ENCODE data around the gene ARHGEF7.

ARHGEF7 gene

GRCh38 chr13:111219280-111219679 lies 104.2 kb downstream of the ARHGEF7 start:
- Histone ChIP-seq H3K4me1 (ENCODE audit: control insufficient read depth, low read depth, low read length) (peaks cover 3% of the 10 kb centered on the region), H2BK15ac (replicated peaks; ENCODE audit: low read depth) (no peak overlapping the region), H2BK120ac (ENCODE audit: low read depth, low read length) (no peak overlapping the region), H2BK5ac (ENCODE audit: low read length) (no peak overlapping the region), H4K8ac (ENCODE audit: low read depth, low read length) (no peak overlapping the region), H4K5ac (ENCODE audit: low read length) (no peak overlapping the region), H3K36me3 (ENCODE audit: control insufficient read depth, insufficient read depth, low read length) (no peaks in the 10 kb centered on the region), H3K79me1 (ENCODE audit: low read length) (peaks cover 16% of the 10 kb centered on the region), H3K4me3 (ENCODE audit: low read length) (no peak overlapping the region), H3K27ac (ENCODE audit: low read depth, low read length) (no peak overlapping the region), H3K4ac (ENCODE audit: low read depth, low read length) (no peak overlapping the region), H3K4me2 (ENCODE audit: low read length) (no peak overlapping the region), H3K9ac (ENCODE audit: low read length) (no peak overlapping the region), H3K79me2 (ENCODE audit: control insufficient read depth, insufficient read depth, low read length) (peaks cover 22% of the 10 kb centered on the region), H3K27me3 (ENCODE audit: insufficient read depth, low read length, poor library complexity) (no peaks in the 10 kb centered on the region), H3K18ac (ENCODE audit: low read length) (no peak overlapping the region), H2AK5ac (ENCODE audit: low read length) (no peak overlapping the region), H3K23ac (ENCODE audit: low read length) (no peak overlapping the region), H3K56ac (ENCODE audit: low read length) (no peak overlapping the region)
- WGBS (ENCODE audit: extremely low coverage, insufficient coverage, low lambda C conversion rate), result no CpG with 5 or more reads among the region's 4 CpGs
- no peak for DNase-seq

GRCh38 chr13:111219950-111220349 lies 104.8 kb downstream of the ARHGEF7 start:
- no peak overlapping the region for H3K4me3 ChIP-seq (ENCODE audit: low read length)
- no peak overlapping the region for H3K18ac ChIP-seq (ENCODE audit: low read length)
- H4K5ac ChIP-seq (ENCODE audit: low read length), result no peak overlapping the region
- H3K27me3 ChIP-seq (ENCODE audit: insufficient read depth, low read length, poor library complexity), result no peaks in the 10 kb centered on the region
- H3K4ac ChIP-seq (ENCODE audit: low read depth, low read length), result no peak overlapping the region
- no peak overlapping the region for H3K9ac ChIP-seq (ENCODE audit: low read length)
- no peaks in the 10 kb centered on the region for H3K36me3 ChIP-seq (ENCODE audit: control insufficient read depth, insufficient read depth, low read length)
- no peak overlapping the region for H3K23ac ChIP-seq (ENCODE audit: low read length)
- peaks cover 23% of the 10 kb centered on the region for H3K79me2 ChIP-seq (ENCODE audit: control insufficient read depth, insufficient read depth, low read length)
- peaks cover 3% of the 10 kb centered on the region for H3K4me1 ChIP-seq (ENCODE audit: control insufficient read depth, low read depth, low read length)
- H4K8ac ChIP-seq (ENCODE audit: low read depth, low read length), result no peak overlapping the region
- peak; percentile 23 for DNase-seq
- H2BK5ac ChIP-seq (ENCODE audit: low read length), result no peak overlapping the region
- WGBS (ENCODE audit: extremely low coverage, insufficient coverage, low lambda C conversion rate), result no CpG with 5 or more reads among the region's 8 CpGs
- H2AK5ac ChIP-seq (ENCODE audit: low read length), result no peak overlapping the region
- no peak overlapping the region for H2BK15ac ChIP-seq (replicated peaks; ENCODE audit: low read depth)
- peaks cover 17% of the 10 kb centered on the region for H3K79me1 ChIP-seq (ENCODE audit: low read length)
- no peak overlapping the region for H3K27ac ChIP-seq (ENCODE audit: low read depth, low read length)
- H3K4me2 ChIP-seq (ENCODE audit: low read length), result no peak overlapping the region
- H3K56ac ChIP-seq (ENCODE audit: low read length), result no peak overlapping the region
- H2BK120ac ChIP-seq (ENCODE audit: low read depth, low read length), result no peak overlapping the region

GRCh38 chr13:111225166-111225565 lies 110.1 kb downstream of the ARHGEF7 start:
- H2BK120ac ChIP-seq (ENCODE audit: low read depth, low read length), result no peak overlapping the region
- DNase-seq, result no peak
- WGBS (ENCODE audit: extremely low coverage, insufficient coverage, low lambda C conversion rate), result no CpG with 5 or more reads among the region's 6 CpGs
- H3K27ac ChIP-seq (ENCODE audit: low read depth, low read length), result no peak overlapping the region
- H3K4me3 ChIP-seq (ENCODE audit: low read length), result no peak overlapping the region
- no peak overlapping the region for H3K4ac ChIP-seq (ENCODE audit: low read depth, low read length)
- no peak overlapping the region for H3K4me2 ChIP-seq (ENCODE audit: low read length)
- no peak overlapping the region for H2BK5ac ChIP-seq (ENCODE audit: low read length)
- no peak overlapping the region for H3K9ac ChIP-seq (ENCODE audit: low read length)
- no peak overlapping the region for H2AK5ac ChIP-seq (ENCODE audit: low read length)
- no peaks in the 10 kb centered on the region for H3K36me3 ChIP-seq (ENCODE audit: control insufficient read depth, insufficient read depth, low read length)
- no peak overlapping the region for H2BK15ac ChIP-seq (replicated peaks; ENCODE audit: low read depth)
- H3K18ac ChIP-seq (ENCODE audit: low read length), result no peak overlapping the region
- H3K27me3 ChIP-seq (ENCODE audit: insufficient read depth, low read length, poor library complexity), result no peaks in the 10 kb centered on the region
- H3K79me2 ChIP-seq (ENCODE audit: control insufficient read depth, insufficient read depth, low read length), result peaks cover 13% of the 10 kb centered on the region
- H4K8ac ChIP-seq (ENCODE audit: low read depth, low read length), result no peak overlapping the region
- H3K79me1 ChIP-seq (ENCODE audit: low read length), result peaks cover 21% of the 10 kb centered on the region
- H3K56ac ChIP-seq (ENCODE audit: low read length), result no peak overlapping the region
- H4K5ac ChIP-seq (ENCODE audit: low read length), result no peak overlapping the region
- H3K4me1 ChIP-seq (ENCODE audit: control insufficient read depth, low read depth, low read length), result peaks cover 2% of the 10 kb centered on the region
- no peak overlapping the region for H3K23ac ChIP-seq (ENCODE audit: low read length)

DNA sequence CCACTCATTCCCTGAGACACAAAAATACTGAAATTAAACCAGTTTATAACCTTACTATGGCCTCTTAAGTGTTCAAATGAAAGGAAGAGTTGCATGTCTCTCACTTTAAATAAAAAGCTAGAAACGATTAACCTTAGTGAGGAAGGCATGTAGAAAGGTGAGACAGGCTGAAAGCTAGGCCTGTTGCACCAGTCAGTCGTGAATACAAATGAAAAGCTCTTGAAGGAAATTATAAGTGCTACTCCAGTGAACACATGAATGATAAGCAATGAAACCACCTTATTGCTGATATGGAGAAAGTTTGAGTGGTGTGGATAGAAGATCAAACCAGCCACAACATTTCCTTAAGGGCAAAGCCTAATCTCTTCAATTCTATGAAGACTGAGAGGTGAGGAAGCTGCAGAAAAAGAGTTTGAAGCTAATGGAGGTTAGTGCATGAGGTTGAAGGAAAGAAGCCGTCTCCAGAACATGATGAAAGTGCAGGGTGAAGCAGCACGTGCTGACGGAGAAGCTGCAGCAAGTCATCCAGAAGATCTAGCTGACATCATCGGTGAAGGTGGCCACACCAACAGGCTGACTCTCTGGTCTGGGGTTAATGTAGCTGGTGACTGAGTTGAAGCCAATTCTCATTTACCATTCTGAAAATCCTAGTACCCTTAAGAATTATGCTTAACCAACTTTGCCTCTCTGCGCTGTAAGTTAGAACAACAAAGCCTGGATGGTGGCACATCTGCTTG lies 110.9 kb downstream of the ARHGEF7 start:
- peaks cover 16% of the 10 kb centered on the region for H3K79me2 ChIP-seq (ENCODE audit: control insufficient read depth, insufficient read depth, low read length)
- no peak overlapping the region for H3K4ac ChIP-seq (ENCODE audit: low read depth, low read length)
- peaks cover 2% of the 10 kb centered on the region for H3K4me1 ChIP-seq (ENCODE audit: control insufficient read depth, low read depth, low read length)
- no peak overlapping the region for H3K18ac ChIP-seq (ENCODE audit: low read length)
- no peak overlapping the region for H3K56ac ChIP-seq (ENCODE audit: low read length)
- no peaks in the 10 kb centered on the region for H3K27me3 ChIP-seq (ENCODE audit: insufficient read depth, low read length, poor library complexity)
- no peak overlapping the region for H3K4me3 ChIP-seq (ENCODE audit: low read length)
- no peak overlapping the region for H3K23ac ChIP-seq (ENCODE audit: low read length)
- no peak overlapping the region for H4K8ac ChIP-seq (ENCODE audit: low read depth, low read length)
- H2BK120ac ChIP-seq (ENCODE audit: low read depth, low read length), result no peak overlapping the region
- no peak overlapping the region for H3K9ac ChIP-seq (ENCODE audit: low read length)
- no peak overlapping the region for H3K4me2 ChIP-seq (ENCODE audit: low read length)
- no peak overlapping the region for H2AK5ac ChIP-seq (ENCODE audit: low read length)
- no peaks in the 10 kb centered on the region for H3K36me3 ChIP-seq (ENCODE audit: control insufficient read depth, insufficient read depth, low read length)
- H2BK5ac ChIP-seq (ENCODE audit: low read length), result no peak overlapping the region
- DNase-seq, result no peak
- no CpG with 5 or more reads among the region's 7 CpGs for WGBS (ENCODE audit: extremely low coverage, insufficient coverage, low lambda C conversion rate)
- H4K5ac ChIP-seq (ENCODE audit: low read length), result no peak overlapping the region
- H2BK15ac ChIP-seq (replicated peaks; ENCODE audit: low read depth), result no peak overlapping the region
- H3K79me1 ChIP-seq (ENCODE audit: low read length), result peaks cover 24% of the 10 kb centered on the region
- H3K27ac ChIP-seq (ENCODE audit: low read depth, low read length), result no peak overlapping the region

GRCh38 chr13:111227405-111227804 lies 112.3 kb downstream of the ARHGEF7 start:
- Histone ChIP-seq H4K8ac (ENCODE audit: low read depth, low read length) (no peak overlapping the region), H3K23ac (ENCODE audit: low read length) (no peak overlapping the region), H3K4me3 (ENCODE audit: low read length) (no peak overlapping the region), H3K79me1 (ENCODE audit: low read length) (peaks cover 33% of the 10 kb centered on the region), H3K79me2 (ENCODE audit: control insufficient read depth, insufficient read depth, low read length) (peaks cover 16% of the 10 kb centered on the region), H3K4ac (ENCODE audit: low read depth, low read length) (no peak overlapping the region), H3K36me3 (ENCODE audit: control insufficient read depth, insufficient read depth, low read length) (no peaks in the 10 kb centered on the region), H2BK120ac (ENCODE audit: low read depth, low read length) (no peak overlapping the region), H3K27ac (ENCODE audit: low read depth, low read length) (no peak overlapping the region), H2AK5ac (ENCODE audit: low read length) (no peak overlapping the region), H3K4me2 (ENCODE audit: low read length) (no peak overlapping the region), H3K27me3 (ENCODE audit: insufficient read depth, low read length, poor library complexity) (no peaks in the 10 kb centered on the region), H2BK5ac (ENCODE audit: low read length) (no peak overlapping the region), H3K56ac (ENCODE audit: low read length) (no peak overlapping the region), H4K5ac (ENCODE audit: low read length) (no peak overlapping the region), H3K9ac (ENCODE audit: low read length) (no peak overlapping the region), H3K18ac (ENCODE audit: low read length) (no peak overlapping the region), H3K4me1 (ENCODE audit: control insufficient read depth, low read depth, low read length) (peaks cover 2% of the 10 kb centered on the region), H2BK15ac (replicated peaks; ENCODE audit: low read depth) (no peak overlapping the region)
- WGBS (ENCODE audit: extremely low coverage, insufficient coverage, low lambda C conversion rate), result no CpG with 5 or more reads among the region's 2 CpGs
- no peak for DNase-seq

Measured in mesendoderm (in vitro differentiated cells).